Kidney (tissue), 14 donors: Measurements from ENCODE around the gene SLC25A21. TPM values are rescaled to one million over a fixed set of nuclear protein-coding genes. Genes with fewer than 3 reads are reported as not detected.
A peak's percentile ranks its signal among the peaks of the same experiment; 100 is the strongest.
"Not testable (repeated sequence)": the region's sequence is repeated elsewhere in the genome, so short reads cannot be mapped to it uniquely, and the experiment has no call there.

Experiments
- DNase-seq, 5 donors: peaks; one replicate each; pipeline ENCODE4 v3.0.0-alpha.2; 2013 to 2020
- FAIRE-seq: peaks from 2 replicates; lab custom pipeline; 2012; peaks lifted over from hg19 to GRCh38; lab: Jason Lieb, UNC
- H3K27ac ChIP-seq, 2 donors: one replicate each; pipeline ENCODE4 v1.7.0; 2013; ENCODE audit warnings: low read depth in 2 of 2, low read length in 2 of 2, inconsistent platforms in 1 of 2
- H3K27me3 ChIP-seq: one replicate; pipeline ENCODE4 v1.7.1; 2013; ENCODE audit warnings: low read length, inconsistent platforms; ENCODE audit not compliant: control insufficient read depth, insufficient read depth
- H3K36me3 ChIP-seq, 3 donors: one replicate each; pipeline versions ENCODE4 v1.7.0 to v1.7.1; 2013; ENCODE audit warnings: low read length in 3 of 3, control low read depth in 1 of 3, inconsistent platforms in 1 of 3; ENCODE audit not compliant: insufficient read depth in 3 of 3, control insufficient read depth in 2 of 3
- H3K4me1 ChIP-seq, 3 donors: one replicate each; pipeline versions ENCODE4 v1.7.0 to v1.7.1; 2013; ENCODE audit warnings: low read length in 3 of 3, inconsistent platforms in 1 of 3, low read depth in 1 of 3; ENCODE audit not compliant: control insufficient read depth in 2 of 3, insufficient read depth in 2 of 3
- H3K4me3 ChIP-seq, 3 donors: one replicate each; pipeline versions ENCODE4 v1.7.0 to v1.8.1; 2013; ENCODE audit warnings: low read length in 3 of 3, control low read depth in 1 of 3, inconsistent platforms in 1 of 3
- H3K9ac ChIP-seq, 3 donors: one replicate each; pipeline versions ENCODE4 v1.7.0 to v1.7.1; 2013; ENCODE audit warnings: low read length in 3 of 3, control low read depth in 1 of 3, inconsistent platforms in 1 of 3
- H3K9me3 ChIP-seq, 3 donors: one replicate each; pipeline versions ENCODE4 v1.7.0 to v1.7.1; 2013; ENCODE audit warnings: low read length in 3 of 3, control low read depth in 1 of 3, inconsistent platforms in 1 of 3; ENCODE audit not compliant: control insufficient read depth in 2 of 3, insufficient read depth in 1 of 3
- CTCF ChIP-seq: IDR thresholded peaks from 3 replicates; pipeline ENCODE4 v1.5.1; 2012; ENCODE audit warnings: mild to moderate bottlenecking, moderate library complexity, borderline replicate concordance; ENCODE audit not compliant: insufficient read depth; ENCODE audit errors: extremely low read depth
- intact Hi-C: fragments of 100-400 bp; cut with DNase I; formaldehyde crosslinking; loops from one replicate; pipeline ENCODE4 v1.11.1; 2022
- polyA plus RNA-seq: library from polyadenylated mRNA; stranded (reverse); fragments of 350-450 nt; fragmentation: Illumina TruSeq; extraction: RNeasy Lipid Tissue Mini Kit (QIAGEN cat#74804); gene quantifications from one replicate; pipeline ENCODE4 v1.2.3, GENCODE V29; 2014; ENCODE audit warnings: low read depth, low replicate concordance; ENCODE audit not compliant: insufficient read depth
- total RNA-seq: library from RNA; stranded (reverse); fragmentation: NEBNext Ultra II Directional; extraction: Animal tissue kit (Norgen Biotek cat#: 25700); gene quantifications from one replicate; pipeline ENCODE4 v1.2.1, GENCODE V29; 2021
- donor health status: control.
- donor health status: control.
- donor health status: control.
- donor health status: control.
- donor health status: control.
- donor health status: DM: yes; HTN: yes; CAD: no.
- donor health status: Normal renal cell carcinoma (clear cell type).

SLC25A21 gene
- total and polyA plus RNA-seq, 2 donors from 2014 or later, result 1.3 to 1.4 TPM

- Histone ChIP-seq H3K4me3 (no peak overlapping the region), H3K36me3 (no peaks in the 10 kb centered on the region), H3K4me1 (no peaks in the 10 kb centered on the region), H3K9ac (no peak overlapping the region), H3K9me3 (no peaks in the 10 kb centered on the region), H3K27me3 (no peaks in the 10 kb centered on the region), H3K27ac (no peak overlapping the region)
- no peak for FAIRE-seq
- DNase-seq, result no peak
- intact Hi-C loops, result no loop called here
- no peak for TF ChIP-seq CTCF
Observed at GRCh38 chr14:37081218-37081617, 91.2 kb downstream of the SLC25A21 start.

- no peak overlapping the region for H3K9ac ChIP-seq
- H3K36me3 ChIP-seq, result no peaks in the 10 kb centered on the region
- H3K27ac ChIP-seq, result no peak overlapping the region
- no peak for DNase-seq
- intact Hi-C loops, result no loop called here
- no peak overlapping the region for H3K4me3 ChIP-seq
- FAIRE-seq, result no peak
- no peaks in the 10 kb centered on the region for H3K27me3 ChIP-seq
- no peaks in the 10 kb centered on the region for H3K9me3 ChIP-seq
- no peaks in the 10 kb centered on the region for H3K4me1 ChIP-seq
- TF ChIP-seq CTCF, result no peak
Observed at GRCh38 chr14:37078131-37078530, 94.3 kb downstream of the SLC25A21 start.

GRCh38 chr14:37074320-37074719 is 98.1 kb downstream of the SLC25A21 start:
- H3K9me3 ChIP-seq, H3K27ac ChIP-seq, H3K4me3 ChIP-seq, intact Hi-C loops, FAIRE-seq, H3K9ac ChIP-seq, H3K27me3 ChIP-seq, H3K4me1 ChIP-seq, H3K36me3 ChIP-seq: not testable (repeated sequence)
- peak in 1 of 5 donors; percentile 26 for DNase-seq

- DNase-seq, result no peak
- Histone ChIP-seq H3K9me3 (no peaks in the 10 kb centered on the region), H3K4me3 (no peak overlapping the region), H3K27ac (no peak overlapping the region), H3K27me3 (no peaks in the 10 kb centered on the region), H3K4me1 (no peaks in the 10 kb centered on the region), H3K9ac (no peak overlapping the region), H3K36me3 (no peaks in the 10 kb centered on the region)
- intact Hi-C loops, result no loop called here
- FAIRE-seq, result no peak
- TF ChIP-seq CTCF, result no peak
Observed at GRCh38 chr14:37063467-37064240, 108.8 kb downstream of the SLC25A21 start.
